GM19468 (cell line): ENCODE measurements around the gene S100A2.

ENCODE experiments used
- ATAC-seq: cut with Tn5 transposase; IDR thresholded peaks from one replicate; pipeline ENCODE4 v1.9.1; 2021; ENCODE audit warnings: mild to moderate bottlenecking, moderate library complexity, moderate number of reproducible peaks; ENCODE audit not compliant: unreplicated experiment; ENCODE audit errors: extremely low read depth

The S100A2 gene

GRCh38 chr1:153547560-153548551 is 17.8 kb downstream of the S100A2 start:
- no peak for ATAC-seq

GRCh38 chr1:153546796-153547559 is 18.7 kb downstream of the S100A2 start:
- ATAC-seq, result no peak

GRCh38 chr1:153546371-153546770 is 19.3 kb downstream of the S100A2 start:
- ATAC-seq, result no peak

GRCh38 chr1:153545067-153546055 is 20.3 kb downstream of the S100A2 start, which contains the start of gene S100A4:
Gene S100A4 (minus strand): TSS chr1:153545806. CDS start chr1:153544794, 1,012 bp downstream.
- ATAC-seq, result no peak

- ATAC-seq, result no peak
Observed at GRCh38 chr1:153544453-153545066, 21.1 kb downstream of the S100A2 start.

GRCh38 chr1:153543736-153544135 is 21.9 kb downstream of the S100A2 start:
- no peak for ATAC-seq

- no peak for ATAC-seq
Observed at GRCh38 chr1:153542956-153543711, 22.5 kb downstream of the S100A2 start.

- ATAC-seq, result no peak
Observed at GRCh38 chr1:153541641-153542590, 23.7 kb downstream of the S100A2 start.

GRCh38 chr1:153540394-153541361 is 25.0 kb downstream of the S100A2 start, which contains the start of gene S100A5:
Gene S100A5 (minus strand): TSS chr1:153540934. CDS start chr1:153540191, 743 bp downstream.
- no peak for ATAC-seq

- no peak for ATAC-seq
Observed at GRCh38 chr1:153539395-153540093, 26.1 kb downstream of the S100A2 start.

- ATAC-seq, result no peak
Observed at GRCh38 chr1:153538315-153538821, 27.3 kb downstream of the S100A2 start.

GRCh38 chr1:153537376-153537730 is 28.3 kb downstream of the S100A2 start:
- no peak for ATAC-seq

GRCh38 chr1:153536671-153537375 is 28.8 kb downstream of the S100A2 start:
- no peak for ATAC-seq

GRCh38 chr1:153536012-153536670 is 29.5 kb downstream of the S100A2 start:
- ATAC-seq, result no peak
